ENCODE data around the gene SLC19A1. TPM values are rescaled to one million over a fixed set of nuclear protein-coding genes. Genes with fewer than 3 reads are reported as not detected.

SLC19A1 gene
- total RNA-seq, 1 donor from 2014 or later, result 53.3 TPM

DNA sequence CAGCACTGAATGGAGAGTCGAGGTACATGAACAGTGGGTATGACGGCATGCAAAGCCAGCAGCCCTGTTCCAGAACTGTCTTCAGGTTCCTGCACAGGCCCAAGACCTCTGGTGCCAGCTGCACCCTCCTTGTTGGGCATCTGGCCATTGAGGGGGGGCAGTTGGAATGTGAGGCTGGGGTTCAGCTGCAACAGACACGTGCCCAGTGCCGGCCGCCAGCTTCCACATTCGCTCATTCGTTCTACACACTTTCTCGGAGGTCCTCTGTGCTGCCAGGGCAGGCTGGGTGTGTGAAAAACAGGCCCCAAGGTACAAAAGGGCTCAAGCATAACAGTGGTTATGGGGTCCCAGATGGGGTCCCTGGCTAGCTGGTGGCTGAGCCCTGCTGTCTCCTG, 37.9 kb upstream of the SLC19A1 start:
- DNase-seq, result no peak
- Mint-ChIP-seq H3K4me1 (ENCODE audit: low read depth, unreplicated experiment) (no peaks in the 10 kb centered on the region), H3K27me3 (ENCODE audit: unreplicated experiment) (peaks cover 4% of the 10 kb centered on the region), H3K36me3 (ENCODE audit: unreplicated experiment) (peaks cover 11% of the 10 kb centered on the region), H3K27ac (ENCODE audit: unreplicated experiment) (no peak overlapping the region), H3K4me3 (ENCODE audit: unreplicated experiment) (no peak overlapping the region), H3K9me3 (ENCODE audit: unreplicated experiment) (no peaks in the 10 kb centered on the region)
- TF ChIP-seq, protein P1, sequence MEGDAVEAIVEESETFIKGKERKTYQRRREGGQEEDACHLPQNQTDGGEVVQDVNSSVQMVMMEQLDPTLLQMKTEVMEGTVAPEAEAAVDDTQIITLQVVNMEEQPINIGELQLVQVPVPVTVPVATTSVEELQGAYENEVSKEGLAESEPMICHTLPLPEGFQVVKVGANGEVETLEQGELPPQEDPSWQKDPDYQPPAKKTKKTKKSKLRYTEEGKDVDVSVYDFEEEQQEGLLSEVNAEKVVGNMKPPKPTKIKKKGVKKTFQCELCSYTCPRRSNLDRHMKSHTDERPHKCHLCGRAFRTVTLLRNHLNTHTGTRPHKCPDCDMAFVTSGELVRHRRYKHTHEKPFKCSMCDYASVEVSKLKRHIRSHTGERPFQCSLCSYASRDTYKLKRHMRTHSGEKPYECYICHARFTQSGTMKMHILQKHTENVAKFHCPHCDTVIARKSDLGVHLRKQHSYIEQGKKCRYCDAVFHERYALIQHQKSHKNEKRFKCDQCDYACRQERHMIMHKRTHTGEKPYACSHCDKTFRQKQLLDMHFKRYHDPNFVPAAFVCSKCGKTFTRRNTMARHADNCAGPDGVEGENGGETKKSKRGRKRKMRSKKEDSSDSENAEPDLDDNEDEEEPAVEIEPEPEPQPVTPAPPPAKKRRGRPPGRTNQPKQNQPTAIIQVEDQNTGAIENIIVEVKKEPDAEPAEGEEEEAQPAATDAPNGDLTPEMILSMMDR (IDR thresholded peaks at IDR 0.05; ENCODE audit: partially characterized antibody, unreplicated experiment), result no peak

DNA sequence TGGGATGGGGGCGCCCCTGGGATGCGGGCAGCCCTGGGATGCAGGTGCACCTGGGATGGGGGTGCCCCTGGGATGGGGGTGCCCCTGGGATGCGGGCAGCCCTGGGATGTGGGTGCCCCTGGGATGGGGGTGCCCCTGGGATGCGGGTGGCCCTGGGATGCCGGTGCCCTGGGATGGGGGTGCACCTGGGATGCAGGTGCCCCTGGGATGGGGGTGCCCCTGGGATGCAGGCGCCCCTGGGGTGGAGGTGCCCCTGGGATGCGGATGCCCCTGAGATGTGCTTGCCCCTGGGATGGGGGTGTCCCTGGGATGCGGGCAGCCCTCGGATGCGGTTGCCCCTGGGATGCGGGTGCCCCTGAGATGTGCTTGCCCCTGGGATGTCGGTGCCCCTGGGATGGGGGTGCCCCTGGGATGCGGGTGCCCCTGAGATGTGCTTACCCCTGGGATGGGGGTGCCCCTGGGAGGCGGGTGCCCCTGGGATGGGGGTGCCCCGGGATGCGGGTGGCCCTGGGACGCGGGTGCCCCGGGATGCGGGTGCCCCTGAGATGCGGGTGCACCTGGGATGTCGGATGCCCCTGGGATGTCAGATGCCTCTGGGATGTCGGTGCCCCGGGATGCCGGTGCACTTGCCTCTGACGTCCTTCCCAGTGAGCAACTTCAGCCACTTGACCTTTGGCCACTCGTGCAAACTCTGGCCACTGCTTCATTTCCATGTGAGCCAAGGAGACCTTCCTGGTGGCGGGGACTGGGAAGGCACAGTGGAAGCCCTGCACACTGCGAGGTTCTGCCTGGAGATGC, 37.3 kb upstream of the SLC19A1 start:
- Mint-ChIP-seq H3K9me3 (ENCODE audit: unreplicated experiment) (no peaks in the 10 kb centered on the region), H3K4me1 (ENCODE audit: low read depth, unreplicated experiment) (no peaks in the 10 kb centered on the region), H3K27ac (ENCODE audit: unreplicated experiment) (no peak overlapping the region), H3K27me3 (ENCODE audit: unreplicated experiment) (peaks cover 4% of the 10 kb centered on the region), H3K4me3 (ENCODE audit: unreplicated experiment) (no peak overlapping the region), H3K36me3 (ENCODE audit: unreplicated experiment) (peaks cover 11% of the 10 kb centered on the region)
- TF ChIP-seq, protein P1 (IDR thresholded peaks at IDR 0.05; ENCODE audit: partially characterized antibody, unreplicated experiment), result no peak
- DNase-seq, result no peak

DNA sequence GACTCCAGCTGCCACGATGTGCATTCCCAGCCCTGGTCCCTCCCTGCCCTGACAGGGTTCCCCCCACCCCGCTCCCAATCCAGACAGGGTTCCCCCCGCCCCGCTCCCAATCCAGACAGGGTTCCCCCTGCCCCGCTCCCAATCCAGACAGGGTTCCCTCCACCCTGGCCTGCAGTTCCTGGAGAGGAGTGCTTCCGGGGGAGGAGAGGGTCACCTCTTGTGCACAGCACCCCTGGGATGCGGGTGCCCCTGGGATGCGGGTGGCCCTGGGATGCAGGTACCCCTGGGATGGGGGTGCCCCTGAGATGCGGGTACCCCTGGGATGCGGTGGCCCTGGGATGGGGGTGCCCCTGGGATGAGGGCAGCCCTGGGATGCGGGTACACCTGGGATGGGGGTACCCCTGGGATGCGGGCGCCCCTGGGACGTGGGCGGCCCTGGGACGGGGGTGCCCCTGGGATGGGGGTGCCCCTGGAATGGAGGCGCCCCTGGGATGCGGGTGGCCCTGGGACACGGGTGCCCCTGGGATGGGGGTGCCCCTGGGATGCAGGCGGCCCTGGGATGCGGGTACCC, 36.7 kb upstream of the SLC19A1 start:
- no peak for DNase-seq
- no peaks in the 10 kb centered on the region for H3K4me1 Mint-ChIP-seq (ENCODE audit: low read depth, unreplicated experiment)
- peaks cover 4% of the 10 kb centered on the region for H3K27me3 Mint-ChIP-seq (ENCODE audit: unreplicated experiment)
- H3K9me3 Mint-ChIP-seq (ENCODE audit: unreplicated experiment), result no peaks in the 10 kb centered on the region
- no peak overlapping the region for H3K4me3 Mint-ChIP-seq (ENCODE audit: unreplicated experiment)
- TF ChIP-seq, protein P1 (IDR thresholded peaks at IDR 0.05; ENCODE audit: partially characterized antibody, unreplicated experiment), result no peak
- peaks cover 11% of the 10 kb centered on the region for H3K36me3 Mint-ChIP-seq (ENCODE audit: unreplicated experiment)
- H3K27ac Mint-ChIP-seq (ENCODE audit: unreplicated experiment), result no peak overlapping the region

- Mint-ChIP-seq H3K36me3 (ENCODE audit: unreplicated experiment) (peaks cover 9% of the 10 kb centered on the region), H3K4me1 (ENCODE audit: low read depth, unreplicated experiment) (no peaks in the 10 kb centered on the region), H3K4me3 (ENCODE audit: unreplicated experiment) (no peak overlapping the region), H3K27ac (ENCODE audit: unreplicated experiment) (no peak overlapping the region), H3K27me3 (ENCODE audit: unreplicated experiment) (peaks cover 4% of the 10 kb centered on the region), H3K9me3 (ENCODE audit: unreplicated experiment) (no peaks in the 10 kb centered on the region)
- TF ChIP-seq, protein P1 (IDR thresholded peaks at IDR 0.05; ENCODE audit: partially characterized antibody, unreplicated experiment), result no peak
- no peak for DNase-seq
These were observed 36.0 kb upstream of the SLC19A1 start for GRCh38 chr21:45578176-45578801.

DNA sequence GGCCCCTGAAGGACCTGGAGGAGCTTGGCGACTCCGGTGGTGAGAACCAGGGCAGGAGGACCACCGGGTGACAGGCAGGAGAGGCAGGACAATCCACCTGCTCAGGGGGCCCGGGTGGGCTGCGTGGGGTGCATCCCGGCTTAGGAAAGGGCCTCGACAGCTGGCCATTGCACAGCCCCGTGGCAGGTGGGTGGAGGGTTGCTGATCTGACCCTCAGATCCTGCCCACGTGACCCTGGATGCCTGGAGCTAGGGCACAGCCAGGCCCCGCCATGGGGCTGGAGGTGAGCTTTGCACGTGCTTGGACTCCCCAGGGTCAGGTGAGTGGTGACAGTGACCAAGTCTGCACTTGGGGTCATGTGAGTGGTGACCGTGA, 35.5 kb upstream of the SLC19A1 start:
- Mint-ChIP-seq H3K4me1 (ENCODE audit: low read depth, unreplicated experiment) (no peaks in the 10 kb centered on the region), H3K4me3 (ENCODE audit: unreplicated experiment) (no peak overlapping the region), H3K27me3 (ENCODE audit: unreplicated experiment) (peaks cover 3% of the 10 kb centered on the region), H3K9me3 (ENCODE audit: unreplicated experiment) (no peaks in the 10 kb centered on the region), H3K27ac (ENCODE audit: unreplicated experiment) (no peak overlapping the region), H3K36me3 (ENCODE audit: unreplicated experiment) (peaks cover 4% of the 10 kb centered on the region)
- no peak for DNase-seq
- TF ChIP-seq, protein P1 (IDR thresholded peaks at IDR 0.05; ENCODE audit: partially characterized antibody, unreplicated experiment), result no peak
